HG03575 (cell line): ENCODE measurements around the gene TGFBI.

ENCODE experiments used
- ATAC-seq: cut with Tn5 transposase; IDR thresholded peaks from one replicate; pipeline ENCODE4 v1.9.1; 2021; ENCODE audit not compliant: unreplicated experiment, insufficient number of reproducible peaks, low FRiP score; ENCODE audit errors: extremely low read depth

The TGFBI gene

DNA sequence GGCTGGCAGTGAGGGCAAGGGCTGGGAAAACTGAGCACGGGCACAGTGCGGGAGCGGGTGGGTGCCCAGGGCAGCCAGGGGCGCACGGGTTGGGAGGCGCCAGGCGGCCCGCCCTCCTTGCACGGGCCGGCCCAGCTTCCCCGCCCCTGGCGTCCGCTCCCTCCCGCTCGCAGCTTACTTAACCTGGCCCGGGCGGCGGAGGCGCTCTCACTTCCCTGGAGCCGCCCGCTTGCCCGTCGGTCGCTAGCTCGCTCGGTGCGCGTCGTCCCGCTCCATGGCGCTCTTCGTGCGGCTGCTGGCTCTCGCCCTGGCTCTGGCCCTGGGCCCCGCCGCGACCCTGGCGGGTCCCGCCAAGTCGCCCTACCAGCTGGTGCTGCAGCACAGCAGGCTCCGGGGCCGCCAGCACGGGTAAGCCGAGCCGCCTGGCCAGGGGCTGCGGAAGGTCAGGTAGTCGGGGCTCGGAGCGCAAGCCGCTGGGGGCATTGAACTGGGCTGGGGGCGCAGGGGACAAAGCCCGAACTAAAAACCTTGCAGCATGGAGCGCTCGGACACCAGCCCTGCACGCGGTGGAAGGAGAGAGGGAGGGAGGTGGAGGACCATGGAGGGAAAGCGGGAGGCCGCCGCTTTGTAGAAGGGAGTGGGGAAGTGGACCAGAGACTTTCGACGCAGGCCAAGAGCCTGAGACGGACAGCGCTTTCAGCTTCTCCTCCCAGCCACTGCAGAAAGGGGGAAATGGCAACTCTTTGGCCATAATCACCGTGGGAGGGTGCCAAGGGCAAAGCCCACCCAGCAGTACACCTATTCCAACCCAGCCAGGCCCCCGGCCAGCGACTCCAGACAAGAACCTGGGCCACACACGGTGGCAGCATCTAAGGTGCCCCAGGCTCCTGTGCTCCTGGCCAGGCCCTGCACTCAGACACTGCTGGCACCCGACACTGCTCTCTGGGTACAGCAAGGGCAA is at the start of gene TGFBI:
Gene TGFBI (plus strand): TSS at position 207 of the 961 bp plus-strand sequence. CDS start 68 bp downstream, at position 275.
- no peak for ATAC-seq

DNA sequence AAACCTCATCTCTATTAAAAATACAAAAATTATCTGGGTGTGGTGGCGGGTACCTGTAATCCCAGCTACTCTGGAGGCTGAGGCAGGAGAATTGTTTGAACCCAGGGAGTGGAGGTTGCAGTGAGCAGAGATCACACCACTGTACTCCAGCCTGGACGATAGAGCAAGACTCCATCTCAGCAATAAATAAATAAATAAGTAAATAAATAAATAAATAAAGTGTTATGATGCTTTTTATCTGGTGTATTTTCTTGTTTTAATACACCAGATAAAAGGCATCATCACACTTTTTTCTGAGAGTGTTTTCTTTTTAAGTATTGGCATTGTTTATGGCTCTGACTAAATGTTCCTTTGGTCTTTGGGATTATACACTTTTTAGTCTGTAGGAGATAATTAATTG is 49.8 kb upstream of the TGFBI start:
- no peak for ATAC-seq

DNA sequence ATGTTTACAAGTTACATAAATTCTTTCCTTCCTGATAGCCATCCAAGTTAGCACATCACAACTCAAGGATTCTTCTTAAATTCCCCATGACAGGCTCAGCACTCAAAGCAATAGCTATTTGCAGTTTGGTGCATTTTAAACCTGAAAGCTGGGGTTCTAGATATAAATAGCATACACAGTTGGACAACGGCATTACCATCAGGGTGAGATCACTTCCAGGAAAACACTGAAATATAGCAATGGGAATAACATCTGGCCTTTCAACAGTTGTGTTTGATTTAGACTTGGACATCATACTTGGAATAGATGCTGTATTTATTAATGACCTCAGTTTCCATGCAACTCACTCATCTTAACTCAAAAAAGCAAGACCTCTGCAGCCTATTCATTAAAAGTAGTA is 49.3 kb upstream of the TGFBI start:
- ATAC-seq = no peak

DNA sequence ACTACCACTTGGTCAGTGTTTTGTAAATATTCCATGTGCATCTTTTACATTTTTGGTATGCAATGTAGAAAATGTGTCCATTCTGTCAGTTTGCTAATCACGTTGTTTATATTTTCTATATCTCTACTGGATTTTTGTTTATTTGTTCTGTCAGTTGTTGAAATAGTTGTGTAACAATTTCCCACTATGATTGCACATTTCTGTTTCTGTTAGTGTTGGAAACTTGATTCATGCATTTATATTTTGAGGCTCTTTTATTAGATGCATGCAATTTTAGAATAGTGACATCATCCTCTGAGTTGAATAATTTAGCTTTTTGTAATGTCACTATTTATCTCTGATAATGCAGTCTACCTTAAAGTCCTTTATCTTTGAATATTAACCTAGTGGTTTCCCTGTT is 48.2 kb upstream of the TGFBI start:
- no peak for ATAC-seq

DNA sequence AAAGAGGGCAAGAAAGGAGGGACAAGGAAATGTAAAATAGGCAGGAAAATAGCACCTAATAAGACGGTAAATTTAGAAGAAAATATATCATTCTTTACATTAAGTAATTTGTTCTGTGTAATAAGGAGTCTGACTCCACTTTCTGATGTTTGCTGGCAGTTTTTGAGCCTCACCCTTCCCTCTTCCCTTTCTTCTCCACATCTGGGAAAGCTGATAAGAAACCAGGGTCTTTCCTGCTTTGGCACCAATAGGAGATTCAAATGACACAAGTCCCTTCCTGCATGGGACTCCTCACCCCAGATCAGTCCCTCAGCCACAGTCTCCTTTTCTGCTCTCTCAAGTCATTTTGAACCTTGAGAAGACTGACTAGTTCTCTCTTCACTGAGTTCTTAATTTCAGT is 42.8 kb upstream of the TGFBI start:
- ATAC-seq = no peak

DNA sequence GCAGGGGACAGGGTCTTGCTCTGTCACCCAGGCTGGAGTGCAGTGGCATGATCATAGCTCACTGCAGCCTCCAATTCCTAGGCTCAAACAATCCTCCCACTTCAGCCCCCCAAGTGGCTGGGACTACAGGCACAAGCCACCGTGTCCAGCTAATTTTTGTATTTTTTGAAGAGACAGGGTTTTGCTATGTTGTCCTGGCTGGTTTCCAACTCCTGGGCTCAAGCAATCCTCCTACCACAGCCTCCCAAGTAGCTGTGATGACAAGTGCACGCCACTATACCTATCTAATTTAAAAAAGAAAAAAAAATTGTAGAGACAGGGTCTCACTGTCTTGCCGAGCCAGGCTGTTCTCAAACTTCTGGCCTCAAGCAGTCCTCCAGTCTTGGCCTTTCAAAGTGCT is 42.4 kb upstream of the TGFBI start:
- ATAC-seq = no peak

DNA sequence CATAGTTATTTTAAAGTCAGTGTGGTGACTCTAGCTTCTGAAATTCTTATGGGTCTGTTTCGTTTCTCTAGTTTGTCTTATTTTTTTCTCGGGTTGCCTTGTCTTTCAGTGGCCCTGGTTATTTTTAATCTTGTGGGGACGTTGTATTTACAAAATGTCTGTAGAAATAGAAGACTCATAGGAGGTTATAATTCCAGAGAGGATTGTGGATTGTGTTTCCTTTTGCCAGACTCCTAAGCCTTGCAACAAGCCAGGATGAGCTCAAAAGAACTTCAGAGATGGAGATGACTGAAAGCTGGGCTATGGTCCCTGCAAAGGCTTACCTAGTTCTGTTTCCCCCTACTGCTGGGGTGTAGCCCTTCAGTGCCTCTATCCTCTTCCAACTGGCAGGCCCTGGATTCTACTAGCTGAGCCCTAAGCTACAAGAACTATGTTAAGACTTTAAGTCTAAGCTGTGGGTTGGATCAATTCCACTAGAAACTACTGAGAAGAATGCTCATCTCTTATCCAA is 41.8 kb upstream of the TGFBI start:
- no peak for ATAC-seq

DNA sequence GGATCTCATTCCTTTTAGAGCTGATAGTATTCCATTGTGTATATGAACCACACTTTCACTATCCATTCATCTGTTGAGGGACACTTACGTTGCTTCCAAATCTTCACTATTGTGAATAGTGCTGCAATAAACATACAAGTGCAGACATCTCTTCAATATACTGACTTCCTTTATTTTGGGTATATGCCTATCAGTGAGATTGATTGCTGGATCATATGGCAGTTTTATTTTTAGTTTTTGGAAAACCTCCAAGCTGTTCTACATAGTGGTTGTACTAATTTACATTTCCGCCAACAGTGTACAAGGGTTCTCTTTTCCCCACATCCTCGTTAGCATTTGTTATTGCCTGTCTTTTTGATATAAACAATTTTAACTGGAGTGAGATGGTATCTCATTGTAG is 40.2 kb upstream of the TGFBI start:
- no peak for ATAC-seq

DNA sequence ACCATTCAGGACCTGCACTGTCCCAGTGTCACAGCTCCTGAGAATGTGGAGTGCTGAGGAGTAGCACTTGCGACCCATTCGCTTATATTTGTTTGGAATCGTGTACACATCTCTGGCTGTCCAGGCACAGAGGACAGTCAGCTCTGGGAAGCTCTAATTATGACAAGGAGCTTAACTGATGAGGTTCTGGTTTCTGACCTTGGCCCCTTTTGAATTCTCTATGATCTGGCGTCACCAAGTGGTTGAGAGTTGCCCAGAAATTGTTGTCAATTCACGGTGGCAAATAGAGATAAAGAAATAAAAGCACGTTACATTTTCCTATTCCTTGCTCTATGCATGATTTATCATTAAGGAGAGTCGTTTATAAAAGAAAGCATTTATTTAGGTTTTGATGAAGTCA is 39.1 kb upstream of the TGFBI start:
- ATAC-seq = no peak

DNA sequence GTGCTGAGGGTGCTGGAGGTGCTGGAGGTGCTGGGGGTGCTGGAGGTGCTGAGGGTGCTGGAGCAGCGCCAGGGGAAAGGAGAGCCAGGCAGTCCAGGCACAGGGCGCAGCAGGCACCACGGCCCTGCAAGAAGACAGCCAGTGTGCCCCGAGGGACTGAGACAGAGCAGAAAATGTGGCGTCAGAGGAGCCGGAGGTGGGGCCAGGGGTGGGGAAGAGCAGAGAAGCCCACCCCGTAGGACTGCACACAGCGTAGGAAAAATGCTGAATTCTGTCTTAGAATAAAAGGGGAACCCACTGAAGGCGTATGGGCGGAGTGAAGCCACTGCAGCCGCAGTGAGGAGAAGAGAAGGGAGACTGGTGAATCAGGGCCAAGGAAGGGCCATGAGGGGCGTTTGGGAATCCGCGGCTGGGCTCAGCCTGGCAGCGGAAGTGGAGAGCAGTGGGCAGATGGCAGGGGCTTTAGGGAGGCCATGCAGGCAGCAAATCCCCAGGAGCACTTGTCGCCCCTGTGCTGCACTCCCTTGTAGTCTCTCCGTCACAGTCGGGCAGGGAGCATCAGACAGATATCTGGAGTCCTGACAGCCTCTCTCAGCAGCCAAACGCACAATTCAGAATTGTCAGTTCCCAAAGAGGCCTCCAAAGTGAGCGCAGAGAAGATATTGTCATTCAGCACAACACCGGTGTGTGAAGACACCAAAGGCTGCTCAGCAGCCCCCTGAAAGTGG is 38.1 kb upstream of the TGFBI start:
- ATAC-seq = no peak

DNA sequence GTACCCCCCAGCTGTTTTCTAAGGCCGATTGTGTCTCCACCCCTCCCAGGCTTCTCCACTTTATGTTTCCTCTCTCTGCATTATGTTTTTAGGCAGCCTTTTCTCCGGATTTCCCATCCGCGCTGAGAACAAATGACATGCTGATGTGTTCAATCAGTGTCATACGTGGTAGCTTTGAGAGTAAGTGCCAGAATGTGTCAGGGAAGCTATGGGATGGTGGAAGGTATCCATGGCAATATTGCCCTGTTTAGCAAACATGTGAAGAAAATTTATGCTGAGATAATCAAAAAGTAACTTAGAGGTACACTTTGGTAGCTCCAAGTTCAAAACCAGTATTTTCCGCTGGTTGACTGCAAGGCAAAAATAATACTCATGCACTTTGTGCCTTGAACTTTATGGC is 37.4 kb upstream of the TGFBI start:
- no peak for ATAC-seq

DNA sequence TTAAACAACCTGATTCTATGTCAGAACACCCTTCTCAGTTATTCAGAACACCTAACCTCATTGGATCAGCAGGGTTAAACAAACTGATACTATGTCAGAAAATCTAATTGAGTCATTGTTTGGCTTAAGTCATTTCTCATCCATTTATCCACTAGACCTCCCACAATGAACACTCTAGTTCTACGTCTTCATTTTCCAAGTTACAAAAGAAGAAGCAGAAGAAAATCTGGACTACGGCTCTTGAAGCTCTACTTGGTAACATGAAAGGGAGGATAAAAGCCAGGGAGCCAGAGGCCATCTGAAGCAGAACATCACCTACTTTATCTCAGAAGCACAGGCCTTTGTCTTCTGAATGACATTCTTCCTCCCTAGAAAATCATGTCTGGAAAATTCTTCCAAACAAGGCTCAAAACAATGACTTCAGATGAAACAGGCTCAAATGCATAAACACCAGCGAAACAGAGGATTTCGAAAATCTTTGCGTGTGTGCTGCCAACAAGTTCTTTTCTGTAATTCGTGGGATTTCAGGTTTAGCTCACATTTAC is 35.4 kb upstream of the TGFBI start:
- no peak for ATAC-seq

DNA sequence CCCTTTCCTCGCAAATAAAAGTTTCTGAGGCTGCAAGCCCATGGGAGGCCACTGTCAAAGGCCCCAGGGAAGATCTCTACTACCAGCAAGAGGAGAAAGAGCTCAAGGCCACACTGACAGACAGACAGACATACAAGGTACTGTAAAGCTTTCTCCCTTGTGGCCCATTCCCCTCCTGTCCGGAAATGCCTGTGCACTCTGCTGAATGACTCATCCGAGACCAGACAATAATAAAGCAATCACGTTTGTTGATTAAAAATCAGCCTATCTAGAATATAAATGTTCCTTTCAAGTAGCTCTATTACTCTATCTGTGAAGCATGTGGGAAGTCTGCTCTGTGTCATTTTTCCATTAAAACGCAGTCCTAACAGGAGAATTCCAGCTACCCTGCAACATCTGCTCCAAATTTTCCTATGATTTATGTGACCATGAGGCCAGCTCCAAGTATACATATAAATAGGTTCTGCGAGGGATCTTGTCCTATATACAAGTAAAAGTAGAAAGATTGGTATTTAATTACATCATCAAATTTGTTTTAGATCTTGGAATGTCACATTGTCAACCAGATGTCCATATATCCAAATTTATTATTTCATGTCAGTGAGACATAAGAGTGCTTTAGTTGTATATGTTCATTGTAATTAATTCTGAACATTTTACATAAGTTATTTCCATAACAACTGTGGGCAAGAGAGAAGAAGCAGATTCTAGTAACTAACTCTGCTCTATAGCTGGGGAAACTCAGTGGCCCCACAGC is 34.7 kb upstream of the TGFBI start:
- ATAC-seq = no peak

DNA sequence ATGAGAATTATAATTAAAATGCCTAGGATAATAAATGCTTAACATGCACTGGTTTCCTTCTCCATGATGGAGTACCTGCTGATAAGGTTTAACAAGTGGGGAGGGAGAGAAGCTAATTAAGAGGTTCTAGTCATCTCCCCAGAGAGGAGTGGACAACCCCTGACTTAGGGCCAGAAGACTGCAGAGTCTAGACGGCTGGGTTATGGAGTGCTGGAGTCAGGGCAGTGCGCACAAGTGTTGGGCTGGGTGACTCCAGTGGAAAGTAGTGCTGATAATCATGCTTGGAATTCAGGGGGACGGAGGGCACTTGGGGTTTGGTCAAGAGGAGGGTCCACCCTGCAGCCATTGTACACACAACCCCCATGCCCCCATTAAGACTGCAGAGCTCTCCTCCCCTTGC is 32.8 kb upstream of the TGFBI start:
- no peak for ATAC-seq

DNA sequence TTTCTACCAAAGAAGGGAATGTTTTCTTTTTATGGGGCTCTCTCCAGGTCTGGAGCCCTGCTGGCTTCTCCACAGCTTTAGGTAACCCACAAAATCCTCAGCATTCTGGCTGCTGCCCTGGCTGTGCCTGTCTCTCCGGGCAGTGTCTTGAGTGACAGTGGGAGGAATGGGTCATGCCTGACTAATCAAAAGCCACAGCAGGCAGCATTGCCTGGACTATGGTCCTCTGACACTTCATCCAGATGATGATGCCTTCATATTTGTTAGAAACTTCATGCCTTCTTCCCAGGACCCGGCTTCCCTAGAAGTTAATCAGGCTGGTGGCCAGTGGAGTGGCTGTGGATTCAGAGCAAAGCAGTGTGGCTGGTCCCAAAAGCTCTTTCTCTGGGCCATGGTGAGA is 32.2 kb upstream of the TGFBI start:
- no peak for ATAC-seq

DNA sequence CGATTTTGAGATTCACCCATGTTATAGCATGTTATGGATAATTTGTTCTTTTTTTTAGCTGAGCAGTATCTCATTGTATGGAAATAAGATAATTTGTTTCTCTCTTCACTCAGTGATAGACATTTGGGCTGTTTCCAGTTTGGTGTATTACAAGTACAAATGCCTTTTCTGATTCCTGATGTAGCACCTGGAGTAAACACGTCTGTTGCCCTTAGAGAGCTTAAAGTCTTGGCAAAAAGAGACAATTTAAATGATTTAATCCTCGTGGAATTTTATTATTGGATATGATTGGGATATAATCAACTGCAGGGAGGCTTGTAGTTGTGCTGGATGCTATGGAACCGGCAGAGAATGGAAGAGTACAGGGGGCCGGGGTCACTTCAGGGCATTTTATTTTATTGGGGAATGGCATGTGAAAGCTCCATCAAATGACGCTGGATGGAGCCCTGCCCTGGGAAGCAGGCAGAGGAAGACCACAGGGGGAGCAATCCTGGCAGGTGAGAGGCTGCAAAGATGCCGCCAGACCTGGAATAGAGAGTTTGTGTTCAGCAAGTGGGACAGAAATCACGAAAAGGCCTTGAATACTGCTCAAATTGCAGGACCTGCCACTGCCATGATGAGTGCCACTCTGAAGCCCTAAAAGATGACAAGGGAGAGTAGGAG is 31.0 kb upstream of the TGFBI start:
- no peak for ATAC-seq

DNA sequence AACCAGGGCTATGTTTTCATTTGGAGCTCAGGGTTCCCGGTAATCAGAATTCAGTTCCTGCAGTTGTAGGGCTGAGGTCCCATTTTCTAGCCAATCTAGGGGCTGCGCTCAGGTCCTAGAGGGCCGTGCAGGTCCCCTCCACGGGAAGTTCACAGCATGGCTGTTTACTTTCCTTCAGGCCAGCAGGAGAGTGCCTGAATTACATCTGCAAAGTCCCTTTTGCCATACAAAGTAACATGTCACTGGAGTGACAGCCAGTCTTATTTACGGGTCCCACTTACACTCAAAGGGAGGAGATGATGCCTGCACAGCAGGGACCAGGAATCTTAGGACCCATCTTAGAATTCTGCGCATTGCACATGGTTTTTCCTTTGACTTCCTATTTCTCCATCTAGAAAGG is 29.9 kb upstream of the TGFBI start:
- ATAC-seq = no peak

DNA sequence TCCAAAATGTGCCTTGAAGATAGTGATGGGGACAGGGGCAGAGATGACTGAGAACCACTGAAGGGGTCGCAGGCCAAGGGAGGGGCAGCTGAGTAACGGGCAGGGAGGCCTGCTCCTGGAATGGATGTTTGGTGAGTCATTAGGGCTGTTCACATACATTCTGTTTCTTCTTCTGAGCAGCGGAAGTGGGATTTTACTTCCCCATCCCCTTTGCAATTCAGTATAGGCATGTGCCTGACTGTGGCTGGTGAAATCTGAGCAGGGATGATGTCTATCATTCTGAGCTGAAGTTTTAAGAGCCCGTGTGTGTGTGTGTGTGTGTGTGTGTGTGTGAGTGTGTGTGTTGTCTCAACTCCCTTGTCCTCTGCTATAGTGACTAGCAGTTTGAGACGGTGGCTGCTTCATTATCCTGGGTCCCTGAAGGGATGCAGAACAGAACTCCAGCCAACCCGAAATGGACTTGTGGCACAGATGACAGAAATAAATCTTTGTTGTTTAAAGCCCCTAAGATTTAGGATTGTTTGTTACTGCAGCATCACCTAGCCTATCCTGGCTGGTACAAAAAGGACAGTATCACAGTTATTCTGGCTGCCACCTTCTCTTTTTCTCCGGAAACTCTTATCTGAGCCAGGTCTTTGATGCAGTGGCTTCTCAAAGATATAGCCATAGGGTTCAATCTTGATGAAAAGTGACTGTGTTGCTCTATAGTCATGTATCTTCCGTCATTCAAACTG is 29.2 kb upstream of the TGFBI start:
- ATAC-seq = no peak
